HL-60/S4 (cell line): ENCODE results near the gene NUP210L.
"Not testable (repeated sequence)": the region's sequence is repeated elsewhere in the genome, so short reads cannot be mapped to it uniquely, and the experiment has no call there.

Experiments
- in situ Hi-C: fragments of 300-500 bp; cut with MboI; formaldehyde crosslinking; loops from 2 replicates; pipeline ENCODE4 v1.14.3; 2022; ENCODE audit warnings: low sequenced_read_pairs

The NUP210L gene

GRCh38 chr1:153995640-153996039 is 159.2 kb downstream of the NUP210L start:
- in situ Hi-C loops = no loop called here

GRCh38 chr1:153995202-153995601 is 159.7 kb downstream of the NUP210L start:
- in situ Hi-C loops = no loop called here

DNA sequence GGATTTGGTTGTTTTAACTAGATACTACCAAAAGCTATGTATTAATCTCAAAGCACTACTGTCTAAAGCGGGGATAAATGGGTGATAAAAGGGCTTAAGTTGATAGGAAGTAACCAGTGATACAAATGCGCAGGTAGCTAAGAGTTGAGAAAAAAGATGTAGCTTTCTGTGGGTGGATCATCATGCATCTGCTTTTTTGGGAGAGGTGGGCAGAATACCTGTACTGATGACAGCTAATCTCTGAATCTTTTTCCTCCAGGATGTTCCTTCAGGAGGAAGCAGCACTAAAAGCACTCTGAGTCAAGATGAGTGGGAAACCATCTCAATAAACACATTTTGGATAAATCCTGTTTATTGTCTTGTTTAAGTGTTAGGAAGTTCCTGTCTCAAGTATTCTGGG is 163.1 kb downstream of the NUP210L start:
- in situ Hi-C loops = no loop called here

DNA sequence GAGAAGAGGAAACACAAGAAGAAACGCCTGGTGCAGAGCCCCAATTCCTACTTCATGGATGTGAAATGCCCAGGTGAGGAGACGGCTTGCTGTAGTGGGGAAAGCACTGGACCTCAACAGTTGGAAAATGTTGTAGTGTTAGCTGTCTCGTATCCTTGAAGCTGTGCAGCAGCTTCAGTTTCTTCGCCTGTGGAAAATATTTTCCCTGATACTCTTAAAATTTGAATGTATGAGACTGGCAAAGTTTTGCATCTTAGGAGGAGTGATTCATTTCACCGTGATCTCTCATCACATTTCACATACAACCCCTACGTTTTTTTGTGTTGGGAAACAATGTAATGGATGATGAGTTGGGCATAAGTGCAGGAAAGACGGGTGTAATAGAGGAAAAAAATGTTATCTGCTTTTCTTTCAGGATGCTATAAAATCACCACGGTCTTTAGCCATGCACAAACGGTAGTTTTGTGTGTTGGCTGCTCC is 163.7 kb downstream of the NUP210L start:
- in situ Hi-C loops = no loop called here

DNA sequence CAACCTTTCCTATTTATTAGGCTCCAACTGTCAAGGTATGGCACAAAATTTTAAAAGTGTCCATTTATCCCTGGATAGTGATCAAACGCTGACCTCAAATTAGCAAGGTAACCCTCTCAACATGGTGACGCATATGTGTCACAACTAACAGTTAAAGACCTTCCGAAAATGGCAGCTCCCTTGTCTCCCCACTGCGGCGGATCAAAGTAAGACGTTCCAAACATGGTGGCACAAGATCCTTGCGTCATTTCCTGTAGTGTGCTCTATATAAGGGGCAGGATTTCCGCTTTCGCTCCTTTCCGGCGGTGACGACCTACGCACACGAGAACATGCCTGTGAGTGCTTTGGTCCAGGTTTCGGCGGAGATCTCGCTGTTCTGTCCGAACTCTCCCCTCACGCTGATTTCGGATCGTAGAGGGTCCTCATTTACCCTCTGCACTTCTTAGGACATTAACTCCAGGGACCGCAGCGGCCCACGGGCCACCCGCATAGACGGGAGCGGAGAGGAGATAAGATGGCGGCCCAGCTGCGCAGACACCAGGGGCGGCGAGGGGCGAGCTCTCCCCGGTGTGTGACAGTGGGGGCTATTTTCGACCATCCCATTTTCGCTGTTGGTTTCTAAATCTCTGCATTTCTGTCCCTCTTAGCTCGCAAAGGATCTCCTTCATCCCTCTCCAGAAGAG is 164.3 kb downstream of the NUP210L start, which contains the start of gene RPS27:
TSS of gene RPS27 (plus strand) at position 295 of the 683 bp plus-strand sequence. CDS start at position 330, 35 bp downstream.
- in situ Hi-C loops = no loop called here

DNA sequence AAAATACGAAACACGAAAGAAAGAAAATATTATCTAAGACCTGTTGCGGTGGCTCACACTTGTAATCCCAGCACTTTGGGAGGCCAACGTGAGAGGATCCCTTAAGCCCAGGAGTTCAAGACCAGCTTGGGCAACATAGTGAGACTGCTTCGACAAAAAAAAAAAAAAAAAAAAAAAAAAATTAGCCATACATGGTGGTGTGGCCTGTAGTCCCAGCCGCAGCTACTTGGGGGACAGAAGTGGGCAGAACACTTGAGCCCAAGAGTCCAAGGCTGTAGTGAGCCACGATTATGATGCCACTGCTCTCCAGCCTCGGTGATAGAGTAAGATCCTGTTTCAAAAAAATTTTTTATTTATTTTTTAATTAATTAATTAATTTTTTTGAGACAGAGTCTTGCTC is 167.3 kb downstream of the NUP210L start:
- in situ Hi-C loops = loop anchor here (5.0 to 10.0 kb wide), 2 partner anchors 310 to 473 kb away; partner anchors contain the start of gene NPR1

DNA sequence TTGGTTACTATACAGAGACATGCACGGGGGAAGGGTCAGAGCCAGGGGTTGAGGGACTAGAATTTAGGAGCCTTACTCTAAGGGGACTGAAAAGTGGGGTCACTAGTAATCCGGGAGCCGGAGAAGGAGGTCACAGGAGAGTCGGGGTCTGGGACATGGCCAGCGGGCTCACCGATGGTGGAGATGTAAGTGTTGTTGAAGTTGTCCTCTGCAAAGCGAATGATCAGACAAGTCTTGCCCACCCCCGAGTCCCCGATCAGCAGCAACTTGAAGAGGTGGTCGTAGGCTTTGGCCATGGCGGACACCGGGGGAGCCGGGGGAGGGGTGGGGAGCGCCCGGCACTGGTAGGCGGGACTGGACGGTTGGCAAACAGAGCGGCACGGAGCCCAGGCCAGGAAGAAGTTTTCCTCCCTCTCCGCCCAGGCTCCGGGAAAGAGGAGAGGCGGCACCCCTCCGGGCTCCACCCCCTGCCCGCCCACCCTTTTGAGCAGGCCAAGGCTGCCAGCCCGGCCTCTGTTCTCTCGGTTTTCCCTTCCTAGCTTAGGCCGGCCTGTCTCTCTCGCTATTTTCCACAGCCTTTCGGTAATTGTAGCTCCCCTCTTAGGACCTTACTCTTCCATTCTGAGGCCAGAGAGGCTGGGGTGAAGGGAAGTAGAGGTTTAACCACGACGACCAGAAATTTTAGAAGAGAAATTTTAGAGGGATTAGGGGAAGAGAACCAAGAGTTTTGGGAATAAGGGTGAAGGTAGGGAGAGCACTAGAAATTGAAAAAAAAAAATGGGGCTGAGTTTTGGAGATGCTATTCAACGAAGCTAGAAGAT is 168.7 kb downstream of the NUP210L start, which contains the start of gene RAB13:
TSS of gene RAB13 (minus strand) at position 399 of the 821 bp plus-strand sequence. CDS start at position 296, 103 bp downstream.
- in situ Hi-C loops = loop anchor here (5.0 to 10.0 kb wide), 2 partner anchors 309 to 471 kb away; partner anchors contain the start of gene NPR1

GRCh38 chr1:153985341-153985912 is 169.4 kb downstream of the NUP210L start:
- in situ Hi-C loops = loop anchor here (5.0 to 10.0 kb wide), 2 partner anchors 308 to 471 kb away; partner anchors contain the start of gene NPR1

DNA sequence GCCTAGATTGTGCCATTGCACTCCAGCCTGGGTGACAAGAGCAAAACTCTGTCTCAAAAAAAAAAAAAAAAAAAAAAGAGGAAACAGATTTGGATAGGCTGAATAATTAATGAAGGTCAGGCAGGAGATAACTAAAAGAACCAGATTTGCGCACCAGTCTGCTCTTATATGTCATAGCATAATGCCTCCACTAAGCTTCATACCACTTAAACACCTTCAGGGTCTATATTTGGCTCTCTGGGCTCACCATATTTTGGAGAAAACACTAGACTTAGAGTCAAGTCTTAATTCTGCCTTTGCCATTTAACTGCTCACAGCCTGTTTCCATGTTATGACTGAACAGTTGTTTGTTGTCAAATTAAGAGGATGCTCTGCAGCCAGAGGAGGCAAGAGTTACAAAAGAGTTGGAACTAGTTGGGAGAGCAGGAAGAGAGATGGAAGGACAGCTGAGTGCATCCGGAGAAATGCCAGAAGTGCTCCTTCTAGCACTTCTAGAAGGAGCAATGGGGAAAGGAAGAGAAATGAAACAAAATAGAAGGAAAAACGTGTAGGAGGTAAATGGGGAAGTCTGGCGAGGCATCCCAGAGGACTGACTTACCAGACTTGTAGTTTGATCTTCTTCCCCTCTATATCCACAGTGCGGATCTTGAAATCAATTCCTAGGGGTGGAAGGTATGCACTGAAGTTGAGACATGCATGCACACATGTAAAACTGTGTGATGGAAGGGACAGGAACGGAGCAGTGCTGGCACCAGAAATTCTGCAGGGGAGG is 170.6 kb downstream of the NUP210L start:
- in situ Hi-C loops = loop anchor here (10.0 kb wide), 1 partner anchor 470 kb away; no protein-coding TSS in a partner anchor

GRCh38 chr1:153981735-153982134 is 173.1 kb downstream of the NUP210L start:
- in situ Hi-C loops = loop anchor here (10.0 kb wide), 1 partner anchor 467 kb away; no protein-coding TSS in a partner anchor

- in situ Hi-C loops = not testable (repeated sequence)
Measured at GRCh38 chr1:153979091-153979490, 175.8 kb downstream of the NUP210L start.

GRCh38 chr1:153978274-153978909 is 176.5 kb downstream of the NUP210L start:
- in situ Hi-C loops = no loop called here

DNA sequence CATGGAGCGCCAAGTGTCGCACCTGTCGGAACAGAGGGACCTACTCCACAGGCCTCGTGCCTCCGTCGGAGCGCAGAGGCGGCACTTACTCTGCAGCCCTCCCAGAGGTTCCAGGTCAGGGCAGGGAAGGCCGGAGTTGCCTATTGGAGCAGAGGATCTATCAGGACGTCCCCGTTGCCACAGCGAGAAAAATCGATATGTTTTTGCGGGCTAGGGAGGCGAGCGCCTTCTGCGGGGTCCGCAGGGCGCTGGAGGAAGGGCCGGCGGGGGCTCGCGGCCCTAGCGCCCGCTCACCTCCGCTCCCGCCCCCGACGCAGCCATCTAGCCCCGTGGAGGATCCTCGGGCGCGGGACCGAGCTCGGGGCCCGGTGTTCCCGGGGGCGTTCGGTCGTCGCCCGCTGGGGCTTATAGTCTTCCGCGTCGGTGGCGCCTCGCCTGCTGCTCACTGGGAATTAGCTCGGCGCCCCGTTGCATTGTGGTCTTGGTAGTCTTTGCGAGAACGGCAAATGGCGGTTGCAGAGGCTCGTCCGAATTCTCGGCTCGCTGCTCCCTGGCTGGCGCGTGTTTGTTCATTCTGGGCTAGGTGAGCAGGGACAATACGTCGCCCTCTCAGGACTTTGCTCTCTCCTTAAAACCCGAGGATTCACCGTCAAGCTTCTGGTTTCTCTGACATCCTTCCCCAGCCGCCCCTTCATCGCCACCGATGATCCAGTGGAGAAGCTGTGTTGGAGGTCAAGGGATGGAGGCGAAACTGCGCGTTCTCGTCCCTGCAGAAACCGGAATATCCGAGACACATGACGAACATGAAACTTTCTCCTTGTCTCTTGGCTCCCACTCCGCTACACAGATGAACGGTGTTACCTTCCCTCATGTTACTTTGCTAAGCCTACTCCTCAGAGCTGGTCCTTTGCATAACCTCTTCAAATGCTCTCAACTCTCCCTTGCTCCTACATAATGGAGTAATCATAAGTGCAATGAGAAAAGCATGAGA is 177.3 kb downstream of the NUP210L start, which contains the start of gene JTB:
TSS of gene JTB (minus strand) at position 425 of the 991 bp plus-strand sequence. CDS start at position 3, 422 bp downstream.
- in situ Hi-C loops = no loop called here

- in situ Hi-C loops = no loop called here
Measured at GRCh38 chr1:153976819-153977249, 178.0 kb downstream of the NUP210L start.

GRCh38 chr1:153973525-153973924 is 181.3 kb downstream of the NUP210L start:
- in situ Hi-C loops = no loop called here

- in situ Hi-C loops = no loop called here
Measured at GRCh38 chr1:153973071-153973470, 181.8 kb downstream of the NUP210L start.

DNA sequence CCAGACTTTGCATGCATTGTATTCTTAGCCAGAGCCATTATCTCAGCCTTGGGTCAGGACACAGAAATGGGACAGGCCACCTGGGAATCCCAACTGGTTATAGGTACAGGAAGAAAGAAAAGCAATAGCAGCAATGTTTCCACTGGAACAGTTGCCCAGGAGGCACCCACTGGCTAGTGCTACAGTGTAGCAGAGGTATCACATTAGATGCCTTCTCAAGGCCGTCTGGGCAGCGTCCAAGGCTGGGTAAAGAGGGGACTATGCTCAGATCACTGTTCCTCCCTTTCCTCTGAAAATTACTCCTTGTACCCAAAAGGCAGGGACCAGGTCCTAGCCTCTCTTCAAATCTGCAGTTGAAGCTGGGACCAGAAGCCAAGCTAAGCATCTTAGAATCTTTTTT is 184.5 kb downstream of the NUP210L start:
- in situ Hi-C loops = no loop called here

DNA sequence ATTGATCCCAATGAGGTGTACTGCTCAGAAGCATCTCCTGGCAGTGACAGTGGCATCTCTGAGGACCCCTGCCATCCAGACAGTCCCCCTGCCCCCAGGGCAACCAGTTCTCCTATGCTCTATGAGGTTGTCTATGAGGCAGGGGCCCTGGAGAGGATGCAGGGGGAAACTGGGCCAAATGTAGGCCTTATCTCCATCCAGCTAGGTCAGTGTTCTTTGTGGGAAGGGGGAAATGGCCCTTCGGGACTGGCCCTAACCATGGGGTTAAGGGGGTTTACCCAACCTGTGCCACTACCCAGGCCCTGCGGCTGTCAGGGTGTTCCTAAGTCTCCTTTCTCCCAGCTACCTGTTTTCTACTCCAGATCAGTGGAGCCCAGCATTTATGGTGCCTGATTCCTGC is 185.9 kb downstream of the NUP210L start:
- in situ Hi-C loops = no loop called here
